Spleen (tissue), 11 donors: ENCODE results near the gene SPR. TPM values are rescaled to one million over a fixed set of nuclear protein-coding genes. Genes with fewer than 3 reads are reported as not detected.
A peak's percentile ranks its signal among the peaks of the same experiment; 100 is the strongest.

ENCODE experiments used
- DNase-seq: peaks from one replicate; pipeline ENCODE4 v3.0.0-alpha.2; 2020
- H3K27ac ChIP-seq, 8 donors: fragments of 200-600 bp; sonication (generic) in 7 of 8; 1 replicate in 4 of 8; 2 replicates in 4 of 8; pipeline versions ENCODE4 v1.5.0 to v1.8.0; 2016 to 2021; ENCODE audit warnings: inconsistent platforms in 4 of 8, mild to moderate bottlenecking in 4 of 8, moderate library complexity in 1 of 8
- H3K27me3 ChIP-seq, 7 donors: fragments of 200-600 bp; sonication (generic) in 6 of 7; replicated peaks in 1 of 7; 1 replicate in 4 of 7; 2 replicates in 3 of 7; pipeline versions ENCODE4 v1.5.0 to v1.8.0; 2016 to 2021; ENCODE audit warnings: inconsistent platforms in 3 of 7, mild to moderate bottlenecking in 1 of 7
- H3K36me3 ChIP-seq, 6 donors: fragments of 200-600 bp; sonication (generic) in 5 of 6; 1 replicate in 4 of 6; 2 replicates in 2 of 6; pipeline versions ENCODE4 v1.5.0 to v1.8.0; 2016 to 2021; ENCODE audit warnings: inconsistent platforms in 2 of 6
- H3K4me1 ChIP-seq, 6 donors: fragments of 200-600 bp; sonication (generic) in 5 of 6; 1 replicate in 3 of 6; 2 replicates in 3 of 6; pipeline versions ENCODE4 v1.5.0 to v1.8.0; 2016 to 2021; ENCODE audit warnings: inconsistent platforms in 3 of 6
- H3K4me3 ChIP-seq, 8 donors: fragments of 200-600 bp; sonication (generic) in 7 of 8; 1 replicate in 4 of 8; 2 replicates in 4 of 8; pipeline versions ENCODE4 v1.5.0 to v1.8.0; 2016 to 2021; ENCODE audit warnings: inconsistent platforms in 4 of 8, mild to moderate bottlenecking in 4 of 8, moderate library complexity in 2 of 8
- H3K9me3 ChIP-seq, 8 donors: fragments of 200-600 bp; sonication (generic) in 7 of 8; 1 replicate in 4 of 8; 2 replicates in 4 of 8; pipeline versions ENCODE4 v1.5.0 to v1.8.0; 2016 to 2021; ENCODE audit warnings: inconsistent platforms in 4 of 8
- CTCF ChIP-seq, 11 experiments: fragments of 200-600 bp in 7 of 11; fragments of 450-650 bp in 4 of 11; sonication (generic) in 4 of 11; IDR thresholded peaks in 8 of 11; conservative IDR thresholded peaks in 3 of 11; 1 replicate in 7 of 11; 2 replicates in 4 of 11; pipeline versions ENCODE4 v1.4.0 to v1.8.0; 2016 to 2021; ENCODE audit warnings: antibody characterized with exemption in 11 of 11, inconsistent platforms in 4 of 11, mild to moderate bottlenecking in 1 of 11
- POLR2A ChIP-seq, 3 donors: fragments of 450-650 bp; IDR thresholded peaks; one replicate each; pipeline ENCODE4 v1.5.1; 2017; ENCODE audit warnings: antibody characterized with exemption in 3 of 3, mild to moderate bottlenecking in 1 of 3
- POLR2AphosphoS5 ChIP-seq, 3 donors: sonication (generic); formaldehyde crosslinking; IDR thresholded peaks; one replicate each; pipeline ENCODE4 v1.5.1; 2017; ENCODE audit warnings: antibody characterized with exemption in 3 of 3
- WGBS, 5 donors: extraction: QIAGEN DNeasy Blood & Tissue Kit in 3 of 5; methylation state at CpG; one replicate each; pipeline versions ENCODE4 v1.1.5 to v1.1.7; 2013 to 2018; 5-methylcytosine and 5-hydroxymethylcytosine counted together
- intact Hi-C: fragments of 100-400 bp; cut with DNase I; formaldehyde crosslinking; loops from one replicate; pipeline ENCODE4 v1.15.0; 2023; ENCODE audit warnings: low total_unique reads
- polyA plus RNA-seq, 3 donors: library from polyadenylated mRNA; stranded (reverse); fragments of 200-250 nt; gene quantifications; one replicate each; pipeline ENCODE4 v1.2.1, GENCODE V29; 2013
- total RNA-seq, 7 donors: library from RNA; depleted of rRNA in 3 of 7; stranded (reverse); fragments of >200 nt in 3 of 7; fragmentation: NEBNext Ultra II Directional in 4 of 7; extraction: Animal tissue kit (Norgen Biotek cat#: 25700) in 4 of 7; gene quantifications; one replicate each; pipeline versions ENCODE4 v1.1.0 to v1.2.1, GENCODE V29; 2016 to 2021
- donor health status: healthy with polysubstance abuse.
- donor health status: DM: no; HTN: no; CAD: no; lungs with moderate emphysema.
- donor health status: DM: no; HTN: no; CAD: no.
- donor health status: Bipolar disorder and iron deficiency.
- donor health status: healthy.
- donor health status: DM: no; HTN: no; CAD: no.
- donor health status: DM: yes; HTN: yes; CAD: no.

SPR gene
- total and polyA plus RNA-seq, 10 donors = 3.9 to 22.6 (median 9.8) TPM

- H3K4me1 ChIP-seq = peaks cover 41 to 75% (median 68%) of the 10 kb centered on the region in 6 donors
- WGBS, 5 donors = 2 to 6% (median 3%) methylated on average over 43 to 77 of the region's 77 CpGs
- no peaks in the 10 kb centered on the region for H3K36me3 ChIP-seq
- peak overlapping the region; percentile 7 to 65 (median 32) for H3K4me3 ChIP-seq
- DNase-seq = no peak
- peaks cover 28 to 100% (median 100%) of the 10 kb centered on the region in 7 donors for H3K27me3 ChIP-seq
- no peaks in the 10 kb centered on the region for H3K9me3 ChIP-seq
- no peak overlapping the region for H3K27ac ChIP-seq
- intact Hi-C loops = no loop called here
- TF ChIP-seq POLR2A (IDR thresholded peaks at IDR 0.05) (no peak), CTCF (IDR thresholded peaks at IDR 0.05 in 8 of 11, conservative IDR thresholded peaks at IDR 0.05 in 3 of 11) (no peak), POLR2AphosphoS5 (IDR thresholded peaks at IDR 0.05) (peak in 2 of 3 donors; percentile 42 to 77)
Observed at GRCh38 chr2:72920318-72921087, 33.3 kb downstream of the SPR start.

GRCh38 chr2:72921088-72921851 lies 34.1 kb downstream of the SPR start:
- WGBS, 5 donors = 16 to 24% (median 21%) methylated on average over 14 to 15 of the region's 15 CpGs
- DNase-seq = peak; percentile 63
- intact Hi-C loops = no loop called here
- no peaks in the 10 kb centered on the region for H3K9me3 ChIP-seq
- H3K27ac ChIP-seq = no peak overlapping the region
- no peaks in the 10 kb centered on the region for H3K36me3 ChIP-seq
- peak overlapping the region in 4 of 8 donors; percentile 31 to 65 (median 40) for H3K4me3 ChIP-seq
- peaks cover 34 to 70% (median 61%) of the 10 kb centered on the region in 6 donors for H3K4me1 ChIP-seq
- TF ChIP-seq CTCF (IDR thresholded peaks at IDR 0.05 in 8 of 11, conservative IDR thresholded peaks at IDR 0.05 in 3 of 11) (no peak), POLR2A (IDR thresholded peaks at IDR 0.05) (no peak), POLR2AphosphoS5 (IDR thresholded peaks at IDR 0.05) (no peak)
- peaks cover 22 to 100% (median 98%) of the 10 kb centered on the region in 7 donors for H3K27me3 ChIP-seq

GRCh38 chr2:72921853-72922252 lies 34.6 kb downstream of the SPR start:
- WGBS, 5 donors = 70 to 84% (median 75%) methylated on average over 1 of the region's 1 CpG
- H3K36me3 ChIP-seq = no peaks in the 10 kb centered on the region
- H3K27ac ChIP-seq = no peak overlapping the region
- H3K27me3 ChIP-seq = peaks cover 16 to 100% (median 98%) of the 10 kb centered on the region in 7 donors
- no peak for DNase-seq
- H3K4me1 ChIP-seq = peaks cover 28 to 65% (median 55%) of the 10 kb centered on the region in 6 donors
- H3K9me3 ChIP-seq = no peaks in the 10 kb centered on the region
- intact Hi-C loops = no loop called here
- H3K4me3 ChIP-seq = no peak overlapping the region
- TF ChIP-seq POLR2AphosphoS5 (IDR thresholded peaks at IDR 0.05) (no peak), CTCF (IDR thresholded peaks at IDR 0.05 in 8 of 11, conservative IDR thresholded peaks at IDR 0.05 in 3 of 11) (no peak)
